ENCODE measurements around the gene GPR45. TPM values are rescaled to one million over a fixed set of nuclear protein-coding genes. Genes with fewer than 3 reads are reported as not detected.

The GPR45 gene
- total RNA-seq, 1 donor from 2014 or later: not detected

- no peak for ATAC-seq
- intact Hi-C loops (cut with DNase I): no loop called here
- no peak for DNase-seq (ENCODE audit: missing footprints)
These were observed 49.6 kb downstream of the GPR45 start for GRCh38 chr2:105290981-105291660.

- DNase-seq (ENCODE audit: missing footprints) (no peak), ATAC-seq (no peak)
- intact Hi-C loops (cut with DNase I): no loop called here
These were observed 50.4 kb downstream of the GPR45 start for GRCh38 chr2:105291981-105292380.

Other genes with a start within 250 kb of the GPR45 start
- gene MRPS9, start 203.7 kb upstream of the GPR45 start, total RNA-seq: 70.3 TPM
- gene TGFBRAP1, start 88.0 kb downstream of the GPR45 start, total RNA-seq: 10.3 TPM
- gene C2orf49, start 95.8 kb downstream of the GPR45 start, total RNA-seq: 16.7 TPM
- 1,619 TPM for gene FHL2, start 157.3 kb downstream of the GPR45 start, total RNA-seq